ENCODE measurements around the gene RAD51D. TPM values are rescaled to one million over a fixed set of nuclear protein-coding genes. Genes with fewer than 3 reads are reported as not detected.
"Not testable (repeated sequence)": the region's sequence is repeated elsewhere in the genome, so short reads cannot be mapped to it uniquely, and the experiment has no call there.

The RAD51D gene
- 9.4 and 18.8 TPM in 2 replicates for total RNA-seq (2014; rRNA removed; shearing (Covaris generic); ENCODE audit: low replicate concordance)

DNA sequence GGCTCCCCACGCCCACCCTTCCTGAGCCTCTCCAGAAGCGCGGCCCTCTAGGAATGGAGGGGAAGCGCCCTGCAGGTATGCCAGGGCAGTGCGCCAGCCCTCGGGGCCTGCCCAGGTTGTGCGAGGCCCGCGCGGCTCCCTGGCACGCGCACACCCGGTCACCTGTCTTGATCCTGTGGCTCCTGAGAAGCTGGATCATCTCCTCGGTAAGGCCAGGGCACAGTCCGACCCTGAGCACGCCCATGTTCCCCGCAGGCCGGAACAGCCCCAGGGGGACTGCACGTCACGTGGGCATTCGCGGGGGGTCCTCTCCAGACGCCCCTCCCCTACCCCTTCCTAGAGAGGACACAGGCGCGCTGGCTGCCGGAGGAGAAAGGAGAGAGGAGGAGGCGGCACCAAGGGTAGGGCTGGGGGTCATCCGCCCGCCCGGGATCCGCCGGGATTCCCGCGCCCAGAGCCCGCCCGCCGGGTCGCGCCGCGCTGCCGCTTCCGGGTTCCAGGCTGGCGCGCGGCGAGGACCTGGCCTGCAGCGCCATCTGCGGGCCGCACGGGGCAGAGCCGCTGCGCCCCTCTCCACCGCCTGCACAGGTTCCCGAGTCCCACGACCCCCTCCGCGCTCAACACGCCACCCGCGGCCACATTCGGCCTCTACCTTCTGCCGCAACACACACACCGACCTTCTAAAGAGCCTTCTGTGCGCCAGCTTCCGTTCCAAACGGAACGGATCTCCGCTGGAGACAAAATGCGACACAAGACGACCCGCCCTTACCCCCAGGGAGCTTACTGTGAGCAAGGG is at the start of gene RAD51D:
Gene RAD51D, minus strand, starts transcription at position 491 of the 796 bp plus-strand sequence. Its CDS starts 247 bp downstream, at position 244.
- Histone ChIP-seq H3K36me3 (peaks cover 14% of the 10 kb centered on the region), H3K9me3 (no peaks in the 10 kb centered on the region), H3K27me3 (no peaks in the 10 kb centered on the region; the same call in 1 of the 2 replicates), H3K4me3 (peak within 1 kb of the TSS; percentile 84)
- peak; percentile 83 for DNase-seq

DNA sequence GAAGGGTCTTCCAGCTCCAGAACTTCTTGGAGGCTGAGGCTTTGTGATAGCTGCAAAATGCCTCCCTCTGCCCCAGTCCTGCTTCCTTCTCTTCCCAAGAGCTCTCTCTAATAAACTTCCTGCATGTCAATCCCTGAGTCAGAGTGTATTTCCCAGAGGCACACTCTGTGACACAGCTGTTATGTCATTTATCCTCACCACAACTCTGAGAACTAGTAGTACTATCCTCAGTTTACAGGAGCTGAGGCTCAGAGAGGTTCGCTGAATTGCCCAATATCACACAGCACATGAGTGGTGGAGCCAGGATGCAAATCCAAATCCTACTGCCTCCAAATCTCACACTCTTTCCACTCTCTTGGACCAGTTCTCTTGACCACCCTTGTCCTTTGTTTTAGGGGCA is 48.0 kb upstream of the RAD51D start:
- no peaks in the 10 kb centered on the region for H3K36me3 ChIP-seq
- DNase-seq = no peak
- no peaks in the 10 kb centered on the region for H3K9me3 ChIP-seq
- no peak overlapping the region for H3K4me3 ChIP-seq
- H3K27me3 ChIP-seq = no peaks in the 10 kb centered on the region

DNA sequence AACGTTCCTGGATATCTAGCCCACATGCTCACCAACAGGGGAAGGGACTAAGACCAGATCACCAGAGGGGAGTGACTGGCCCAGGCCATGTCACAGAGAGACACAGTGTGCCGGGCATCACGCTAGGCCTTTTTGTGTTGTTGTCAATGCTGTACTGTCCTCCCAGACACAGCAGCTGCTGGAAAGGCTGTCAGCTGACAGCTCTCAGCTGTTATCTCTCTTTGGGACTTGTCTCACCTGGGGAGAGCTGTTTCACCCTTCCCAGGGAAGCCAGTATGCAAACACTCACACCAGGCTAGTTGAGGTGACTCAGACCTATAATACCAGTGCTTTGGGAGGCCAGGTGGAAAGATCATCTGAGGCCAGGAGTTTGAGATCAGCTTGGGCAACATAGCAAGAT is 47.4 kb upstream of the RAD51D start:
- Histone ChIP-seq H3K27me3 (no peaks in the 10 kb centered on the region), H3K36me3 (no peaks in the 10 kb centered on the region), H3K4me3 (no peak overlapping the region), H3K9me3 (no peaks in the 10 kb centered on the region)
- no peak for DNase-seq

DNA sequence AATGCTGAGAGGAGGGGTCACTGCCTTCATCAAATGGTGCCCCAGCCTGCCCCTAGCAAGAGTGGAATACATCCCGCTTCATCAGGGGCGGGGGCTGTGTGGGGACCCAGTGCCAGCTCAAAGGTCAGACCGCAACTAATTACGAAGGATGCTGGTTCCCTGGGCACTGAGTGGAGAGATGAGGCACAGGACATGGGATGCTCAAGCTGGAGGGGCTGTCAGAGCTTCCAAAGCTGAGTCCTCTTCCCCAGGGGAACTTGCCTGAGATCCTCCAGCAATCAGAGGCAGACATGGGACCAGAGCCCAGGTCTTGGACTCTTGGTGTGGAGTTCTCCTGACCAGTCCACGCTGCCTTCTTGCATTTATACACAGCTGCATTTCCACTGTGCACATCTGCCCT is 46.9 kb upstream of the RAD51D start:
- H3K4me3 ChIP-seq = no peak overlapping the region
- no peaks in the 10 kb centered on the region for H3K27me3 ChIP-seq
- H3K36me3 ChIP-seq = no peaks in the 10 kb centered on the region
- no peak for DNase-seq
- no peaks in the 10 kb centered on the region for H3K9me3 ChIP-seq

DNA sequence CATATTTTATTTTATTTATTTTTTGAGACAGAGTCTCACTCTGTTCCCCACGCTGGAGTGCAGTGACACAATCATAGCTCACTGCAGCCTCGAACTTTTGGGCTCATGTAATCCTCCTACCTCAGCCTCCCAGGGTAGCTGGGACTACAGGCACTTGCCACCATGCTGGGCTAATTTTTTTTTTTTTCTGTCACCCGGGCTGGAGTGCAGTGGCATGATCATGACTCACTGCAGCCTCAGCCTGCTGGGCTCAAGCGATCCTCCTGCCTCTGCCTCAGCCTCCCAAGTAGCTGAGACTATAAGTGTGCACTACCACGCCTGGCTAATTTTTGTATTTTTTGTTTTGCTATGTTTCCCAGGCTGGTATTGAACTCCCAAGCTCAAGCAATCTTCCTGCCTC is 45.1 kb upstream of the RAD51D start:
- Histone ChIP-seq H3K27me3 (no peaks in the 10 kb centered on the region), H3K4me3 (no peak overlapping the region), H3K9me3 (no peaks in the 10 kb centered on the region), H3K36me3 (no peaks in the 10 kb centered on the region)
- no peak for DNase-seq

DNA sequence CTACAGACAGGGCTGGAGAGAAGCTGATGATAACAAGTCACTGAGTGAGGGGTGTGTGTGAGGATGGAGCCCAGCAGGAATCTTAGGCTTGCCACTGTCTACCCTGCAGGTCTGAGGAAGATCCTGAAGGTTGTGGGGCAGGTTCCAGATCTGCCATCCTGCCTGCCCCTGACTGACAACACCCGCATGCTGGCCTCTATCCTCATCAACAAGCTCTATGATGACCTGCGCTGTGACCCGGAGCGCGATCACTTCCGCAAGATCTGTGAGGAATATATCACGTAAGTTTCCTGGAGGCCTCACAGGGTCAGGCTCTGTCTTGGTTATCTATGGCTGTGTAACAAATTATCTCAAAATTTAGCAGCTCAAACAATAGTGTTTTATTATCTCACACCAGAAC is 44.2 kb upstream of the RAD51D start:
- H3K36me3 ChIP-seq = no peaks in the 10 kb centered on the region
- no peaks in the 10 kb centered on the region for H3K9me3 ChIP-seq
- no peak for DNase-seq
- H3K4me3 ChIP-seq = no peak overlapping the region
- no peaks in the 10 kb centered on the region for H3K27me3 ChIP-seq

DNA sequence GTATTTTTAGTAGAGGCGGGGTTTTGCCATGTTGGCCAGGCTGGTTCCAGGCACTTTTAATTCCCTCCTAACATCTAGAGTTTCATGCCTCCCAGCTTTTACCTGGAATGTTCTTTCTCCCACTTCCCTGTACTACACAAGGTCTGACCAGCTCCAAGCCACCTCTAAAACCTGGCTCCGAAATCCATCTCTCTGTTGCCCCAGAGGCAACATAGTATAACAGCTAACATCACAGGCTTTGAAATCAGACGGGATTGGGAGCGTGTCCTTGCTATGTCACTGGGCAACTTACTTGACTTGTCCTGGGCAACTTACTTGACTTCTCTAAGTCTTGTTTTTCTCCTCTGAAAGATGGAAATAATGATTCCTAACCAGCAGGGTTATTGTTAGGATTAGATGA is 43.1 kb upstream of the RAD51D start:
- Histone ChIP-seq H3K4me3 (no peak overlapping the region), H3K27me3 (no peaks in the 10 kb centered on the region), H3K9me3 (no peaks in the 10 kb centered on the region), H3K36me3 (no peaks in the 10 kb centered on the region)
- no peak for DNase-seq

DNA sequence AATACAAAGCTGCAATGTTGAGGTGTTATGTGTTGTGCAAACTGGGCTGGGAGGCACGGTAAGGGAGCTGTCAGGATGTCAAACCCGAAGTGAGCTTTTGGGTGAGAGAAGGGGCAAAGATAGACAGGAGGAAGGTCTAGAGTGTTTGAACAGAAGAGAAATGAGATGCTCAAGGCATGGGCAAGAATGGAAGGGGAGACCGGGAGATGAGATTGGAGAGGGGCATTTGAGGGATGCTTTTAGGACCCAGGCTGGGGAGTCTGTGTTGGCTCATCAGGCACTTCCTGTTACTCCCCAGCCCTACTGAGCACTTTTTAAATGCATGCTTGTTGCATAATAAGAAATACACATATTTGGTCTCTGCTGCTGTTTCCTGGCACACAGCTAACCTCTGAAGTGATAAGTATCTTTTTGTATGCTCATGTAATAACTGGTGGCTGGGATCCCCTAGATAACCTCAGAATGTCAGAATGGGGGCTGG is 41.7 kb upstream of the RAD51D start:
- Histone ChIP-seq H3K36me3 (no peaks in the 10 kb centered on the region), H3K27me3 (no peaks in the 10 kb centered on the region), H3K4me3 (no peak overlapping the region), H3K9me3 (no peaks in the 10 kb centered on the region)
- no peak for DNase-seq

DNA sequence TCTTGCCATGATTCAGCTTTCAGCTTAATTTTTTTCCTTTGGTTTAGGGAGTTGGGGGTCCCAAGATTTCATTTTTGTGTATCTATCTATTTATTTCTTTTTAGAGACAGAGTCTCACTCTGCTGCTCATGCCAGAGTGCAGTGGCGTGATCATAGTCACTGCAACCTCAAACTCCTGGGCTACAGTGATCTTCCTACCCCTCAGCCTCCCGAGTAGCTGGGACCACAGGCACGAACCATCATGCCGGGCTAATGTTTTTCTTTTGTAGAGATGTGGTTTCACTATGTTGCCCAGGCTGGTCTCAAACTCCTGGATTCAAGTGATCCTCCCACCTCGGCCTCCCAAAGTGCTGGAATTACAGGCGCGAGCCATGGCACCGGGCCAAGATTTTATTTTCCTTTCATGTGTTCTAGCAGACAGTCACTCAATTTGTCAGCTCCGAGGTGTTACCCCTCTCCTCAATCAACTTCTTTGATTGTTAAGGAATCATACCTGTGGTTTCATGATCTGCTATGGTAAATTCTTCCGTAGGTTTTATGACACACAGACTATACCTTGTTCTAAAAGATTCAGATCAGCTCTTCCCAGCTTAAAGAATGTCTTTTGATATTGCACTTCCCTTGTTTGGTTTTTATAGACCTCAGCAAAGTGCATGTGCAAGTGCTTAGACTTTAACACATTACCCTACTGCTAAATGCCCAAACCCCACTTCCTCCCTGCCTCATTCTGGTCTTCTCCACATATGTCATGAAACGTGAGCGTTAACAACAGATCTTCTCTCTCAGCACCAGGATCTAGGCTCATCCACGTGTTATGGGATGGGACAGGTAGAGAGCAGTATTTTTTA is 40.9 kb upstream of the RAD51D start:
- Histone ChIP-seq H3K36me3 (no peaks in the 10 kb centered on the region), H3K4me3 (no peak overlapping the region), H3K9me3 (no peaks in the 10 kb centered on the region), H3K27me3 (no peaks in the 10 kb centered on the region)
- DNase-seq = no peak

DNA sequence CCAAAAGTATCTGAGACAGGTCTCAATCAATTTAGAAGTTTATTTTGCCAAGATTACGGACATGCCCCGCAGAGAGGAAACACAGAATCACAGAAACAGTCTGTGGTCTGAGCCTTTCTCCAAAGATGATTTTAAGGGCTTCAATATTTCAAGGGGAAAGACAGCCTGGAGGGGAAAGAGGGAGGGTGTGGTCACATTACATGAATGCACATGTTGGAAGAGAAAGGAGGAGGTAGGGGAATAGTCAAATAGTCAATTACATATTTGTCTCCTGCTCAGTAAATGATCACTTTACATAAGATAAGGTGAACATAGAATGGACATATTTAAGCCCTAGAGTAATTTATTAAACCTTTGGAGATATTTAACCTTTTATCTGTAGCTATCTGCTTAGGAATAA is 40.3 kb upstream of the RAD51D start:
- Histone ChIP-seq H3K9me3 (no peaks in the 10 kb centered on the region), H3K36me3 (no peaks in the 10 kb centered on the region), H3K4me3 (no peak overlapping the region), H3K27me3 (no peaks in the 10 kb centered on the region)
- DNase-seq = no peak

DNA sequence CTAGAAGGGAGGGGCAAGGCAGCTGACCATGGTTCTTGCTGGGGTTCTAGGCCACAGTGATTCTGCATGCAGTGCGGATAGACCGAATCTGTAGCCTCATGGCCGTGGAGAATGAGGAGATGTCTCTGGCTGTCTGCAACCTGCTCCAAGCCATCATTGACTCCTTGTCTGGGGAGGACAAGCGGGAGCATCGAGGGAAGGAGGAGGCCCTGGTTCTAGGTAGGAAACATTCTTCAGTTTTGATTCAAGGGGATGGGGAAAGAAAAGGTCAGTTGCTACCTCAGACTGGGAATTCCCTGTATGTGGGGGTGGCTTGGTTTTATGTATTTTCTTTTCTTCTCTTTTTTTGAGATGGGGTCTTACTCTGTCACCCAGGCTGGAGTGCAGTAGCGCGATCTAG is 35.6 kb upstream of the RAD51D start:
- no peak for DNase-seq

DNA sequence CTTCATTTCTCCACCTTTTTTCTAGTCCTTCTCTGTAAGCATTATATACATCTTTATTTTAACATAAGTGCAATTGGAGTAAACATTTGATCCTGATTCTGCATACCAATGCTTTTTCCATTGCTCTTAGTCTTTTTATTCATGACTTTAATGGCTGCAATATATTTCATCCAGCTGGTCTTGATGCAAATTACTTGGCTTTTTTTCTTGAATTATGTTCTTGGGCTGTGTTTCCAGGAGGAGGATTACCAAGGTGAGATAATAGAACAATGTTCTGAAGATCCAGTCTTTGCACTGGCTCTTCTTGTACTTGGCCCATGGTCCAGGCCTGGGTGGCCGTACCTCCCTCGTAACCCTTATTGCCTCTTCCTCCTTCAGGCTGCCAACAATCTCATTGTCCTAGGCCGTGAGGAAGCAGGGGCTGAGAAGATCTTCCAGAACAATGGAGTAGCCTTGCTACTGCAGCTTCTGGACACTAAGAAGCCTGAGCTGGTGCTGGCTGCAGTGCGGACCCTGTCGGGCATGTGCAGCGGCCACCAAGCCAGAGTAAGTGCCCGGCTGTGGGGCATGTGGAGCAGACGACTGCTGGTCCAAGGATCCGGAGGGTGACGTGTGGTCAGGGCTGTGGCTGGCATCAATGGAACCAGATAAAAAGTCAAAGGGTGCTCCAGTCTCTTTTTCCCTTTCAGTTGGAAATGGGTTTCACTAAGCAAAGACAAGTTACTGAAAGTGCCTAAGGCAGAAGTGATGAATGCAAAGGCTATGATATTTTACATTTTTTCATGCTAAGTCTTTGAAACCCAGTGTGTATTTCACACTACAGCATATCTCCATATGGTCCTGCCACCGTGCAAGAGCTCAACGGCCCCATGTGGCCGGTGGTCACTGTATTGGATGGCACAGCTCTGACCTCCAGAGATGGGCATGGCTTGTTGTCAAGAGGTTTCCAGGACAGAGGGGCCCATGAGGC is 34.8 kb upstream of the RAD51D start:
- DNase-seq = no peak
- Histone ChIP-seq H3K9me3 (no peaks in the 10 kb centered on the region), H3K36me3 (no peaks in the 10 kb centered on the region), H3K4me3 (no peak overlapping the region), H3K27me3 (no peaks in the 10 kb centered on the region)

More for the DNA sequence above, 35.6 kb upstream of the RAD51D start:
- H3K4me3 ChIP-seq = no peak overlapping the region
- no peaks in the 10 kb centered on the region for H3K9me3 ChIP-seq
- H3K36me3 ChIP-seq = no peaks in the 10 kb centered on the region
- H3K27me3 ChIP-seq = no peaks in the 10 kb centered on the region

DNA sequence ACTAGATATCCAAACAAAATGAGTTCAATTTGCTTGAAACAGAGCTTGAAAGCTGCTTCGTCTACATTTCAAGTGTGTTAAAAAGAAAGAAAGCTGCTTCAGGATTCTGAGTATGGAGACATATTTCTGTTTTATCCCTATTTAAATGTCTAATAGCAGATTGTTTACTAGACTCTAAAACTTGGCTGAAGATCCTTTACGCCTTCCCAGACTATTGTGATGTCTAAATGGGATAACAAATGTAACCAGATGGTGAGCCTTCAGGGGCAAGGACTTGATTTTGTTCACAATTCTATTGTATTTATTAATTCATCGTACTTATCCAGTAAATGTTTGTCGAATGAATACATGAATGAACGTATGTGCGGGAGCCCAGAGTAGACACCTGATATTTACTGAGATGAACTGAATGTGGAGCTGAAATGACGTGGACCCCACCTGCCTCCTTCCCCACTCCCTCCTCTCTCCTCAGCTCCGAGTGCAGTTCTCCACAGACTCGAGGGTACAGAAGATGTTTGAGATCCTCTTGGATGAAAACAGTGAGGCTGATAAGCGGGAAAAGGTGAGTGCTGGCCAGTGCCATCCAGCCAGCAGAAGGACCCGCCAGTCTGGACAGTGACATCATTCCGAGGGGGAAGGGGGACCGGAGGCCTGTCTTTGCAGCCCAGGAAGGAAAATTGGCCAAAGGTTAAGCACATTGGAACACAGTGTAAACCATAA is 32.9 kb upstream of the RAD51D start:
- no peaks in the 10 kb centered on the region for H3K9me3 ChIP-seq
- no peak overlapping the region for H3K4me3 ChIP-seq
- no peak for DNase-seq
- H3K36me3 ChIP-seq = no peaks in the 10 kb centered on the region
- H3K27me3 ChIP-seq = no peaks in the 10 kb centered on the region

DNA sequence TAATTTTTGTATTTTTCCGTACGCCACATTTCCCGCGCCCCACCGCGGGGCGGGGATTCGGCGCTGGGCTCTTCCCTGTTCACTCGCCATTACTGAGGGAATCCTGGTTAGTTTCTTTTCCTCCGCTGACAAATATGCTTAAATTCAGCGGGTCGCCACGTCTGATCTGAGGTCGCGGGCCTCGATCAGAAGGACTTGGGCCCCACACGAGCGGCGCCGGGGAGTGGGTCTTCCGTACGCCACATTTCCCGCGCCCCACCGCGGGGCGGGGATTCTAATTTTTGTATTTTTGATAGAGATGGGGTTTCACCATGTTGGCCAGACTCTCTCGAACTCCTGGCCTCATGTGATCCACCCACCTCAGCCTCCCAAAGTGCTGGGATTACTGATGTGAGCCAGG is 31.4 kb upstream of the RAD51D start:
- not testable (repeated sequence) for H3K27me3 ChIP-seq, H3K4me3 ChIP-seq, H3K9me3 ChIP-seq, DNase-seq, H3K36me3 ChIP-seq

DNA sequence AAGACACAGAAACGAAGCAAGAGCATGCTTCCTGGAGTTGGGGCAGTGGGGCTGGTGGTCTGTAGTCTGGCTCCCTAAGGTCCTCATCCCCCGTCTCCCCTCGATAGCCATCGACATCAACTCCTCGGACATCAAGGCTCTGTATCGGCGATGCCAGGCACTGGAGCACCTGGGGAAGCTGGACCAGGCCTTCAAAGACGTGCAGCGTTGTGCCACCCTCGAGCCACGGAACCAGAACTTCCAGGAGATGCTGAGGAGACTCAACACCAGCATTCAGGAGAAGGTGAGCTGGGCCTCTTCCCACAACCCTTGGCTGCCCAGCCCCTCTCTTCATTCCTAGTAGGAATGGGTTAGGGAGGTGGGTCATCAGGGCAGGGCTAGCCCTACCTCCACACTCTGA is 30.3 kb upstream of the RAD51D start:
- H3K27me3 ChIP-seq = no peaks in the 10 kb centered on the region
- no peaks in the 10 kb centered on the region for H3K36me3 ChIP-seq
- H3K4me3 ChIP-seq = no peak overlapping the region
- H3K9me3 ChIP-seq = no peaks in the 10 kb centered on the region
- DNase-seq = no peak

DNA sequence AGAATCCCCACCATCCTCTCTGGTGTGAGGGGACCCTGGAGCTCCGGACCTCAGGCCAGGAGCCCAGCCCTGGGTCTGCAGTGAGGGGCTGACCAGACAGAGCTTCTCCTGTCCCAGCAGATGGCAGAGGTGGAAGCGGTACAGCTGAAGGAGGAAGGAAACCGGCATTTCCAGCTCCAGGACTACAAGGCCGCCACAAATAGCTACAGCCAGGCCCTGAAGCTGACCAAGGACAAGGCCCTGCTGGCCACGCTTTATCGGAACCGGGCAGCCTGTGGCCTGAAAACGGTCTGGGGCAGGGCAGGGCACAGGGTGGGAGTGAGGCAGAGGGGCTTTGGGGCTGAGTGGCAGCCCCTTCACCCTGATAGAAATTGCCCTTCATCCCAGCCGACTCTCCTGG is 28.5 kb upstream of the RAD51D start:
- no peak for DNase-seq
- Histone ChIP-seq H3K27me3 (no peaks in the 10 kb centered on the region), H3K36me3 (no peaks in the 10 kb centered on the region), H3K9me3 (no peaks in the 10 kb centered on the region), H3K4me3 (no peak overlapping the region)

Measured in MG63 (cell line).